Ureter (tissue), 1 donor: ENCODE measurements around the gene POLE. TPM values are rescaled to one million over a fixed set of nuclear protein-coding genes. Genes with fewer than 3 reads are reported as not detected.

Experiments
- DNase-seq: peaks from one replicate; pipeline ENCODE4 v3.0.0-alpha.2; 2020; ENCODE audit warnings: low spot score
- total RNA-seq: library from RNA; stranded (reverse); gene quantifications from one replicate; pipeline ENCODE4 v1.2.4, GENCODE V29; 2023
- donor health status: DM: yes; HTN: yes; CAD: no.

POLE gene
- total RNA-seq, 1 donor from 2014 or later, result 42.4 TPM

DNA sequence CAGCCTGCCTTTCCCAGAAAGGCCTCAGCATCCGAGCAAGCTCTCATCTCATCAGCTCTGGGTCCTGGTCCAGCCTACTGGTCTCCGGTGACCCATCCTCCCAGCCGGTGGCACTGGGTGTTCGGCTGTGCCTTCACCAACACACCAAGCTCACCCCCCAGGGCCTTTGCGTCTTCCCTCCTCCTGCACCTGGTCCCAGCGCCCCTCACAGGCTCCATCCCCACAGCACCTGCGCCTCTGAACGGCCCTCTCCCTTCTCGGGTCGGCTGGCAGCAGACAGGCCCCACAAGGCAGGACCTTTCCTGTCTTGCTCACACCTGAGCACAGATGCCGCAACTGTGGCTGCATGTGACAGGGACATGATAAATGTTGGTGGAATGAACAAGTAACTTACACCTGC, 55.5 kb downstream of the POLE start:
- DNase-seq, result no peak

DNA sequence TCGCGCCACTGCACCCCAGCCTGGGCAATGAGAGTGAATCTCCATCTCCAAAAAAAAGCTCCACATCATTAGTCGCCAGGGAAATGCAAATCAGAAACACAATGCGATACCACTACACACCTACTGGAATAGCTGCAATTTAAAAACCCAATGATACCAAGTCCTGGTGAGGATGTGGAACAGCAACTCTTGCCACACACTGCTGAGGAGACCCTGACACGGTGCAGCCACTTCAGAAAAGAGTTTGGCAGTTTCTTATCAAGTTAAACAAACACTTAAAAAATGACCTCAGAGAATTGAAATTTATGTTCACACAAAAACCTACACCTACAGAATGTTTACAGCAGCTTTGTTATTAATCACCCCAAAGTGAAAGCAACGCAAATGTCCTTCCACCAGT, 56.5 kb downstream of the POLE start:
- no peak for DNase-seq

DNA sequence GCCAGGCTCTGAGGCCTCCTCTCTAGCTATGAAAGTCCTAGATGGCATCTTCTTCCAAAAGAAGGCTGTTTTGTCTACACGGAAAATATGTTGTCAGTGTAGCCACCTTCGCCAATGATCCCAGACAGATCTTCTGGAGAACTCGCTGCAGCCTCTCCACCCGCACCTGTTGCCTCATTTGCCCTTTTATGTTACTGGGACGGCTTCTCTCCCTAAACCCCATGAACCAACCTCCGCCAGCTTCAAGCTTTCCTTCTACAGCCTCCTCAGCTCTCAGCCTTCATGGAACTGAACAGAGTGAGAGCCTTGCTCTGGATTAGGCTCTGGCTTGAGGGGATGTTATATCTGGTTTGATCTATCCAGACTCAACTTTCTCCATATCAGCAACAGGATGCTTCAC, 57.8 kb downstream of the POLE start:
- DNase-seq, result no peak

DNA sequence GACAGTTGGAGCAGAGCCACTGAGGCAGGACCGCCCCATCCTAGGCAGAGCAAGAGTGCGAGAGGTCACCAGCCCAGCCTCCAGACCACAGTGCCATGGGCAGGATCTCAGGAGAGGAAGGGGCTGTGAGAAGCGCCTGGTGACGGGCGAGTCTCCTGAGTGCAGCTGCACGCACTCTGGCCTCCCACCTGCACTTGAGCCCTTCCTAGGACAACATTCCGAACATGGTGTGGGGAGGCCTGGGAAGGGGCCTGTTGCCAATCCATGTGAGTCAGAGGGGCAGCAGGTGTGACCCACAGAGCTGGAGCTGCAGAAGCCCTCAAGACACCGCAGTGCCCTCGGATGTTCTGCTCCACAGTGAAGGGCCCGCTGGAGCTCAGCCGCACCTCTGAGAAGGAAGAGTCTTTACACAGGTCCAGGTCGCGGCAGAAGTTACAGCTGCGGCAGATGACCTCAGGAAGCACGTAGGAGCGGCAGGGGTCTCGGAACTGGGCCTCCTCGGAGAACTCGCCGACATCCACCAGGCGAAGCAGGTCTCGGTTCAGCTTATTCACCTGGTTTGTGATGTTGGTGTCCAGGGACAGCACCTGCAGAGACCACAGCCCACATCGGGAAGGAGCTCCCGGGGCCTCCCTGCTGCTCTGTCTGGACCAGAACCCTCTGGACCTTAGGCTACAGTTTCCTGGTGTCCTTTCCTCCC, 61.3 kb downstream of the POLE start:
- DNase-seq, result no peak

DNA sequence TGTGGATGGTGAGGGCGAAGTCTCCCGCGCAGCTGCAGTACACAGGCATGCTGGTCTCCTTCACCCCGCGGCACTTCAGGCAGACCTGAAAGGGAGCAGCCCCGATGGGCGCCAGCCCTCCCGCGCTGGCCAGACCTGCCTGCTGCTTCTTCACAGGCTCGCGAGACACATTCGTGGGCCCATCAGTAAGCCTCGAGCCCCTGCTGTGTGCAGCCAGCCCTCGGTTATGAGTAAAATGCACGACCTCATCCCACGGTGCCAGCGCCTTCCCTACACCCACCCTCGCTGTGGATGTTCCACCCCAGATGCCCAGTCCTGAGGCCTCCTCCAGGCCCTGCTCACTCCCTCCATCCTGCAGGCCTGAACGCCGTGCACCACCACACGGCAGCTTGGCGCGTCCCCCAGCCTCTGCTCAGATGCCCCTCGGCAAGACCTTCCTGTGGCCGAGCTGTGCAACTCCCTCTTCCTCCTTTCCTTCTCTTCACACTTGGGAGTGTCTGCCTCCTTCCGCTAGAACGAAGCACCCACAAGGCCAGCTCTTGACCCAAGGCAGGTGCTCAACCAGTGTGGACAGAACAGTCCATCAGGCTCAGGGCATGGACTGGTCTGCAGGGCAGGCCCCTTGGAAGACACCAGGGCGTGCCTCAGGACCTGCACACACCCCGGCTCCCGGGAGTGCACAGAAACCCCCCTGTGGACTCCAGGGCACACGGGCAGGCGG, 62.1 kb downstream of the POLE start:
- no peak for DNase-seq

DNA sequence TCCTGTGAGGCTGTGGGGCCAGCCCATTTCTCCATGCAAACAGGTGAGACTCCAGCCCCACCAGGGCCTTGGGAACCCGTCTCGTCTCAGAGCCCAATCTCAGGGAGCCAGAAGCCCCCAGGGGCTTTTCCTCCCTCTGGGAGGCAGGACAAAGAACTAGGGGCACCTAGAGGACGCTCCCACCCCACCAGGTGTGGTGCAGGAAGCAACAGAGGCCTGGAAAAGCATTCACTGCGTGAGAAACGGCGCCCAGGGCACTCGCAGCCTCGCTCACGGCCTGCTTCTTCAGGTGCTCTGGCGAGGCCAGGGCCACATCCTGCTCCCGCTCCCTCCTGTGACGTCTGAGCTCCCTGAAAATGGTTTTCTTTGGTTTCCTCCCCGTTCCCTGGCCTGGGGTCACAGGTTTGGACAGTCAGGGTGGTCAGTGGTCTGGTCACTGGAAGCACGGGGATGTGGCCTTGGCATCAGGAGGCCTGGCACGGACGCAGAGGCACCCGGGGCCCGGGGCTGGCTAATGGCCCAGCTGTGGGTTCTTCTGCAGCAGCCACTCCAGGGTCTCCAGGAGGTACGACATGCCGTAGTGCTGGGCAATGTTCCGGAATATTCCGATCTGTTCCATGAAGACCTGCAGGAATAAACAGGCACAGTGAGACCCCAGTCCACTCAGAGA, 62.8 kb downstream of the POLE start:
- DNase-seq, result no peak

DNA sequence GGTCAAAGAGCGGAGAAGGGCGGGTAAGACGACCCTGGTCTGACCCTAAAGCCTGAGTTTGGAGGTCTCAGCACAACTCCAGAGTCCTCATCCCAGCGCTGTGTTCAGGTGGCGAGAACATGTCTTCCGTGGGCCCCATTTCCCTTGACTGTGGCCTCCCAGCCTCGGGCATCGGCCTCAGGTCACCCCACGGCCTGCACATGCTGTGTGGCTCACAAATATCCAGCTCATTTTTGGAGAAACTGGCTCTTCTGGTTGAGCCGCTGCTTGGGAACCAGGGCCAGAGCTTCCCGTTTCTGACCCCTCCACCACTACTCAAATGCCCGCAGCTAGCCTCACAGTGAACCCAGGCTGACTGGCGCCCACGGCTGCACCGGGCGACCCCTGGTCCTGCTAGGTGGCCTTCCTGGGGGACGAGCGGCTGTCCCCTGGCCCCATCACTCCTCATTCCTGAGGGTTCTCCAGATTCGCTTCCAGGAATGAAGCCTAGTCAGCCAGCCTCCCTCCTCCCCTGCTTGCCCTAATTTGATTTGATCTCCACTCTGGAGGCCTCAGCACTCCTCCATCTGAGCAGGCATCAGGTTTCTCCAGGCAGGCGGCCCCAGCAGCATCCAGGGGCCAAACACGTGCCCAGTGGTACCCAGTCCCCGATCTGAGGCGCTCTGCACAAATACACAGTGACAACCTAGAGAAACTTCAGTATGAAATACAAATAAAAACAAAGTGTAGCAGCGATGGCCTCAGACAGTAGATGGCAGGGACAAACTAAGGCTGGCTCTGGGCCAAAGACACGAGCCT, 63.9 kb downstream of the POLE start:
- peak; percentile 69 for DNase-seq

DNA sequence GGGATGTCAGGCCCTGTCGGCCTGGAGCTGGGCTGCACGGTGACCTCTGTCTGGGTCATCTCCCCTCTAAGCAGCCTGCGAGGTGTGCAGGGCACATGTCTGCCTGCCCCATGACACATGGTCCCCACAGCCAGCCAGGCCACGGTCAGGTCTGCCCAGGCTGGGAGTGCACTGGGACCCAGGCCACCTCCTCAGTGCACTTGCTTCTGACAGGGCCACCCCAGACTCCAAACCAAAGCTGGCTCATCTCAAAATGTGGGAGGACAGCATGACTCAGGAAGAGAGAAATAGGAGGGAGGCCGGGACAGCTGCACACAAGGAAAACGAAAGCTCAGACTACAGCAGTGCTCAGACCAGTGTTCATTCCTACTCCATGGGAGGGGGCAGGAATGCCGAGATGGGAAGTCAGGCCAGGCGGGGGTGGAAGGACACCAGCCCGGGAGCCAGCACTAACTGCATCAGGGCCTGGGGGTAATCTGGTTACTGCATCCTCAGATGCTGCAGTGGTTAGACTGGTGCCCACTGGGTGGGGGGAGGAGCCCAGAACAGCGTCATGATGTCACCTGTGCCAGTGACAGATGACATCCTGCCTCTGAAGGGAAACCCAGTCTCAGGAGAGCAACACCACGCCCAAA, 64.6 kb downstream of the POLE start:
- DNase-seq, result no peak

DNA sequence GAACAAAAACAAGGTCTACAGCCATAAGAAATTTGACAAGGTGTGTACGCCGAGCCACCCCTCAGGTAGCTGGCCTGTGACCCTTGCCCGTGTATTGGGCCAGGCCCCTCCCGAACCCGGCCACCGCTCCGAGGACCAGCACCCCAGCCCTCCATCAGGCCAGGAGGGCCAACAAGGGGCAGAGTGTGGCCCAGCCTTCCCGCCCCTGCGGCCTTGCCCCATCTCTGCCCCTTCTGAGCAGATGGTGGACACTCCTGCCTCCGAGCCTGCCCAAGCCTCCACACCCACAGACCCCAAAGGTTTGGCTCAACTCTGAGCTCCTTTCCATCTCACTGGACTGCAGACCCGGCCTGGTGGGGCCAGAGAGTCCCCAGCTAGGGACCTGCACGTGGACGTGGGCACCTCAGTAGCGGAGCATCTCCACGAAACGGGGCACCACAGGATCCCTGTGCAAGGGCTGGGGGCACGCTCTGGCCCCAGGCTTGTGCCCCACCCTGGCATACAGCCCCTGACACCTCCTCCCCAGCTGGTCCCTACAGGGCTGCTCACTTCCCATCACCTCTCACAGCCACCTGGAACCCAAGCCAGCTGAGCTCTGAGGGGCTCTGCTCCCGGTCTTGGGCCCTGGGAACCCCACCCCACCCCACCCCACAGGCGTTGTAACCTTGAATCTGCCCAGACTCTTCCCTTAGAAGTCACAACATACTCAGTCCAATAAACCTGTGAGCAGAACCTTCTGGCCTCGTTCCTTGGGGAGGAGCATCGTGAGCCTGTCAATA, 65.3 kb downstream of the POLE start:
- DNase-seq, result no peak

DNA sequence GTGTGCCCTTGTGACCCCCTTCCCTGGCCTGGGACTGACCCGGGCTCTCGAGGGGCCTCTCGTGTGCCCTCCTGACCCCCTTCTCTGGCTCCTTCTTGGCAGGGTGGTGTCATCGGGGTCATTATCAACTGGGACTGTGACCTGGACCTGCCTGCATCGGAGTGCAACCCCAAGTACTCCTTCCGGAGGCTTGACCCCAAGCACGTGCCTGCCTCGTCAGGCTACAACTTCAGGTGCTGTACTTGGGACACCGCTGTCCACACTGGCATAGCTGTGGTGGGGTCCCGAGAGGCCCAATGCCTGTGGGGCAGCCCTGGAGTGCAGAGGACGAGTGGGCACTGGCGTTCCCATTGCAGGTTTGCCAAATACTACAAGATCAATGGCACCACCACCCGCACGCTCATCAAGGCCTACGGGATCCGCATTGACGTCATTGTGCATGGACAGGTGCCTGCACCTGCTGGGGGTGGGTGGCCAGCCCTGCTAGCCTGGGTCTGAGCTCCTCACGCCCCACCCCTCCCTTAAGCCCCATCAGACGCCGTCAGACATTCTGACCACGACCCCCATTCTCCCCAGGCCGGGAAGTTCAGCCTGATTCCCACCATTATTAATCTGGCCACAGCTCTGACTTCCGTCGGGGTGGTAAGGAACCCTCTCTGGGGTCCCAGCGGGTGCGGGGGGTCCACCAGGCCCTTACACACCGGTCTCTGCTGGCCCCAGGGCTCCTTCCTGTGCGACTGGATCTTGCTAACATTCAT, 66.1 kb downstream of the POLE start:
- peak; percentile 40 for DNase-seq

DNA sequence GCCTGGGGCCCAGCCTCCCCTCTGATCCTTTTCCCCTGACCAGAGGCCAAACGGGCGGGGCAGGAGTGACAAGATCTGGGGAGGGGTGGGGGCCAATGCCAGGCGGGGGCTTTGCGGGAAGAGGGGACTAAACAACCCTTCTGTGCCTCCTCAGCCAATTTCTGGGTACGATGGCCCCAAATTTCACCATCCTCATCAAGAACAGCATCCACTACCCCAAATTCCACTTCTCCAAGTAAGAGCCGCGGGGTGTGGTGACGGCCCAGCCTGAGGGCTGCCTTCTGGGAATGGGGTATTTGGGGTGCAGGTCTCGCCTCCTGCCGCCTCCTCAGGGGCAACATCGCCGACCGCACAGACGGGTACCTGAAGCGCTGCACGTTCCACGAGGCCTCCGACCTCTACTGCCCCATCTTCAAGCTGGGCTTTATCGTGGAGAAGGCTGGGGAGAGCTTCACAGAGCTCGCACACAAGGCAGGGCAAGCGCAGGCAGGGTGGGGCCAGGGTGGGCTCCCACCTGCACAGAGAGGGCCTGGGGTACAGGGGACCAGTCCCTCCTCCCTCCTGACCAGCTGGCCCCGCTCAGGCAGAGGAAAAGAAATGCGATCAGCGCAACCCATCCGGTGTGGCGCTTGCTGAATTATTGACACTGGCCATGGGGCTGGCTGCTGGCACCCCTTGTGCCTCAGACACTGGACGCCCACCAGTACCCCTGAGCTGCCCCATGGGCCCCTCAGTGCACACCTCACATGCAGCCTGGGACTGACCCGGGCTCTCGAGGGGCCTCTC, 66.8 kb downstream of the POLE start:
- no peak for DNase-seq

DNA sequence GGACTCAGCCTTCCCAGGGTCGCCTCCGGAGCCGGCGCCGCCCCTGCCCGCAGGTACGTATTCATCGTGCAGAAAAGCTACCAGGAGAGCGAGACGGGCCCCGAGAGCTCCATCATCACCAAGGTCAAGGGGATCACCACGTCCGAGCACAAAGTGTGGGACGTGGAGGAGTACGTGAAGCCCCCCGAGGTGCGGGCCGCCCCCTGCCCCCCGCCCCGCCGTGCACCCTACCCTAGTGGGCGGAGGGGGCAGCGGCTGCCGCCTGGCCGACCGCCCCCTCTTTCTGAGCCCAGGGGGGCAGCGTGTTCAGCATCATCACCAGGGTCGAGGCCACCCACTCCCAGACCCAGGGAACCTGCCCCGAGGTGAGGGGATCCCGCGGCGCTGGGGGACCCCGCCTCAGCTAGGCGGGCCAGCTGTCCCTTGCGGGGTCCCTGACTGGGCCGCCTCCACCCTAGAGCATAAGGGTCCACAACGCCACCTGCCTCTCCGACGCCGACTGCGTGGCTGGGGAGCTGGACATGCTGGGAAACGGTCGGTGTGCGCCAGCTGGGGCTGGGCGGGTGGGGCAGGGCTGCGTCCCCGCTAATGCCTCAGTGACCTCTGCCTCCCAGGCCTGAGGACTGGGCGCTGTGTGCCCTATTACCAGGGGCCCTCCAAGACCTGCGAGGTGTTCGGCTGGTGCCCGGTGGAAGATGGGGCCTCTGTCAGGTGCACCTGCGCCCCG, 67.6 kb downstream of the POLE start:
- DNase-seq, result no peak

DNA sequence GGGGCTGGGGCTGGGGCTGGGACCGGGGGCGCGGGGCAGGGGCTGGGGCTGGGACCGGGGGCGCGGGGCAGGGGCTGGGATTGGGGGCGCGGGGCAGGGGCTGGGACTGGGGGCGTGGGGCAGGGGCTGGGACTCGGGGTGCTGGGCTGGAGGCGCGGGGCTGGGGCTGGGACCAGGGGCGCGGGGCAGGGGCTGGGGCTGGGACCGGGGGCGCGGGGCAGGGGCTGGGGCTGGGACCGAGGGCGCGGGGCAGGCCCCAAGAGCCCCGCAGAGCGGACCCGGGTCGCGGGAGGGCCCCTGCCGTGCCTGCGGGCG, 68.1 kb downstream of the POLE start:
- DNase-seq, result no peak

DNA sequence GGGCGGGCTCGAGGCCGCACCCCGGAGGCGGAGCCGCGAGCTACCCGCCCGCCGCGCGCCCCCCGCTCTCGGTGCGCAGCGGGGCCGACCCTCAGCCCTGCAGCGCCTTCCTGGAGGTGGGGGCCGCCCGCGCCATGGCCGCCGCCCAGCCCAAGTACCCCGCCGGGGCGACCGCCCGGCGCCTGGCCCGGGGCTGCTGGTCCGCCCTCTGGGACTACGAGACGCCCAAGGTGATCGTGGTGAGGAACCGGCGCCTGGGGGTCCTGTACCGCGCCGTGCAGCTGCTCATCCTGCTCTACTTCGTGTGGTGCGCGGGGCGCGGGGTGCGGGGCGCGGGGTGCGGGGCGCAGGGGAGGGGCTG, 68.5 kb downstream of the POLE start, which contains the start of gene P2RX2:
Gene P2RX2, plus strand, starts transcription at position 94 of the 361 bp plus-strand sequence. Its CDS starts 41 bp downstream, at position 135.
- no peak for DNase-seq

DNA sequence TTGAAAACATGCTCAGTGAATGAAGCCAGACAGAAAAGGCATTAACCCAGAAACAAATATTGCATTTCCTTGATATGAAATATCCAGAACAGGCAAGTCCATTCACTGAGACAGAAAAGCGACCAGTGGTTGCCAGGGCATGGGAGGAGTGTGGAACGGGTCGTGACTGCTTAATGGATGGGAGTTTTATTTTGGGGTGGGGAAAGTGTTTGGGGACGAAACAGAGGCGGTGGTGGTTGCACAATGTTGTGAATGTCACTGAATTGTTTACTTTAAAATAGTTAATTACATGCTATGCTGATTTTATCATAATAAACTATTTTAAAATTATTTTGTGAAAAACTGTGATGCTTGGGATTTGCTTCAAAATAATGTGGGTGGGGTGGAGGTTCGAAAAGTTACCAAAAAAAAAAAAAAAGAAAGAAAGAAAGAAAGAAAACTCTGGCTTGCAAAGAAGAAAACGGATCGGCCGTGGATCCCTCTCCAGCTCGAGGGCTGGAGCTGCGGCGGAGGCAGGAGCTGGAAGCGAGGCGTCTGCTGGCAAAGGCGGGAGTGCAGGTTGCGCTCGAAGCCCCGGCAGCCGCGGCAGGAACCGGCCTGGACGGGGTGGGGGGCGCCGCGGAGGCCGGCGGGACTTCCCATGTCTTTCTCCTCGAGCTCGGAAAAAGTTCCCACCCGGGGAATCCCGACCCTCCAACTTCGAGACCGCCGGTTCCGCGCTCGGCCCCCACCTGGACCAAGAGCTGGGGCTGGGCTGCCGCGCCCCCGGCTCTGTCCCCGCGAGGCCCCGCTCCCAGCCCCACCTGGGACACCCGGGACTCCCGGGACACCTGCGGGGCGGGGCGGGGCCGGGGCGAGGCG, 69.1 kb downstream of the POLE start:
- no peak for DNase-seq

DNA sequence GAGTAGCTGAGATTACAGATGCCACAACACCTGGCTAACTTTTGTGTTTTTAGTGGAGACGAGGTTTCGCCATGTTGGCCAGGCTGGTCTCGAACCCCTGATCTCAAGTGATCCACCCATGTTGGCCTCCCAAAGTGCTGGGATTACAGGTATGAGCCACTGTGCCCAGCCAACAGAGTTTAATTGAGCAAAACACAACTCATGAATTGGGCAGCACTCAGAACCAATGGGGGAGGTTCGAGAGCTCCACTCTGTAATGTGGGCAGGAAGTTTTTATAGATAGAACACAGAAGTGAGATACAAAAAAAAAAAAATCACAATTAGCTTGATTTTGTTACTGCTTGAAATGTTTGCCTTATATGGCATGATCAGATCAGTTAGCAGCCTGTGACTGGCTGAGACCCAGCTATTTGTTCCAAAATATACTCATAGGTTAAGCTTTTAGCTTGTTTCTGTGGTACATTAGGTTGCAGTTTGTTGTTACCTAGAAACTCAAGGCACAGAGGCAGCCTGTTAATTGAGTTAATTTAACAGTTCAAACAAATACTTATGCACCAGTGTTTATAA, 69.9 kb downstream of the POLE start:
- no peak for DNase-seq

DNA sequence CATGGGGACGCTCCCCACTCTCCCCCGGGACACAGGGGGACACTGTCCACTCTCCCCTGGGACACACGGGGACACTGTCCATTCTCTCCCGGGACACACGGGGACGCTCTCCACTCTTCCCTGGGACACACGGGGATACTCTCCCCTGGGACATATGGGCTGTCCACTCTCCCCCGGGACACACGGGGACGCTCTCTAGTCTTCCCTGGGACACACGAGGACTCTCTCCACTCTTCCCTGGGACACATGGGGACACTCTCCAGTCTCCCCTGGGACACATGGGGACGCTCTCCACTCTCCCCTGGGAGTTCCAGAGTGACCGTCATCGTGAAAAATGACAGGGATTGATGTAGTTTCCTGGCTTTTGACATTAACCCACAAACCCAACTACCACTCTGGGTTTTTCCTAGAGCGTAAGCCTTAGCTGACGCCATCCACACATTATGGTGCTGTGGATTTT, 71.5 kb downstream of the POLE start:
- no peak for DNase-seq
